GM12878 (cell line): Measurements from ENCODE around the gene RSPO3. TPM values are rescaled to one million over a fixed set of nuclear protein-coding genes. Genes with fewer than 3 reads are reported as not detected.

Source experiments
- ATAC-seq: fragments of 200-7000 bp; cut with Tn5 transposase; 3 replicates; pipeline ENCODE4 v1.9.1; 2020; ENCODE audit warnings: mild to moderate bottlenecking, moderate library complexity
- BruUV-seq: library from RNA; stranded (reverse); fragments of 400-500 nt; replicated peaks from 2 replicates; lab custom pipeline; 2021; lab: Mats Ljungman, UMichigan
- CTCF ChIA-PET: fragments of 300-600 bp; sonication (Branson Sonifier 250); formaldehyde crosslinking; extraction: SDS; loops from one replicate; lab custom pipeline; 2021; ENCODE audit warnings: inconsistent platforms; lab: Yijun Ruan, JAX
- POLR2A ChIA-PET: fragments of 350-600 bp; formaldehyde crosslinking; extraction: SDS; loops from one replicate; lab custom pipeline; 2021; ENCODE audit warnings: inconsistent platforms; lab: Charles Lee
- RAD21 ChIA-PET: fragments of 300-600 bp; sonication (Branson Sonifier 250); formaldehyde crosslinking; loops from one replicate; lab custom pipeline; 2023; ENCODE audit warnings: antibody characterized with exemption; ENCODE audit not compliant: unreplicated experiment; lab: Charles Lee
- SMC1A ChIA-PET: fragments of 300-600 bp; sonication (Branson Sonifier 250); formaldehyde crosslinking; loops from one replicate; lab custom pipeline; 2023; ENCODE audit not compliant: unreplicated experiment, uncharacterized antibody; lab: Charles Lee
- DNase-seq: peaks from one replicate; pipeline ENCODE4 v3.0.0-alpha.2; 2011; ENCODE audit warnings: low read depth, low spot score
- FAIRE-seq: peaks from 3 replicates; lab custom pipeline; 2011; peaks lifted over from hg19 to GRCh38; lab: Jason Lieb, UNC
- H2AFZ ChIP-seq: 2 replicates; pipeline ENCODE4 v1.6.0; 2011; ENCODE audit warnings: low read depth, low read length, control low read depth; ENCODE audit not compliant: control insufficient read depth
- H3K27ac ChIP-seq: 2 replicates; pipeline ENCODE4 v1.5.1; 2011; ENCODE audit warnings: control low read depth; ENCODE audit not compliant: control insufficient read depth, insufficient read depth
- H3K27me3 ChIP-seq, 2 experiments: replicated peaks in 1 of 2; 2 replicates each; pipeline versions ENCODE4 v1.6.0 to v1.6.1; 2011; ENCODE audit warnings: low read length in 1 of 2; ENCODE audit not compliant: control insufficient read depth in 2 of 2, insufficient read depth in 2 of 2
- H3K36me3 ChIP-seq, 2 experiments: 2 replicates each; pipeline ENCODE4 v1.5.1; 2011; ENCODE audit warnings: low read length in 1 of 2; ENCODE audit not compliant: control insufficient read depth in 2 of 2, insufficient read depth in 2 of 2
- H3K4me1 ChIP-seq: 2 replicates; pipeline ENCODE4 v1.6.1; 2011; ENCODE audit warnings: mild to moderate bottlenecking, low read length, moderate library complexity, mixed read lengths; ENCODE audit not compliant: control insufficient read depth, insufficient read depth
- H3K4me2 ChIP-seq: 2 replicates; pipeline ENCODE4 v1.6.0; 2011; ENCODE audit warnings: control low read depth; ENCODE audit not compliant: control insufficient read depth, insufficient read depth
- H3K4me3 ChIP-seq: fragments of 200-600 bp; sonication (generic); 2 replicates; pipeline ENCODE4 v1.5.1; 2016
- H3K79me2 ChIP-seq: 2 replicates; pipeline ENCODE4 v1.6.0; 2011; ENCODE audit warnings: low read length; ENCODE audit not compliant: control insufficient read depth, insufficient read depth
- H3K9ac ChIP-seq: 2 replicates; pipeline ENCODE4 v1.8.0; 2011; ENCODE audit warnings: low read length, control low read depth, mixed read lengths; ENCODE audit not compliant: control insufficient read depth, insufficient read depth
- H3K9me3 ChIP-seq: replicated peaks from 3 replicates; pipeline ENCODE4 v1.5.1; 2011; ENCODE audit warnings: mild to moderate bottlenecking, low read length; ENCODE audit not compliant: control insufficient read depth, insufficient read depth
- H4K20me1 ChIP-seq: 2 replicates; pipeline ENCODE4 v1.6.0; 2011; ENCODE audit not compliant: control insufficient read depth, insufficient read depth
- BCLAF1 ChIP-seq: fragments of 450-650 bp; IDR thresholded peaks from 2 replicates; pipeline ENCODE4 v1.6.1; 2017; ENCODE audit warnings: antibody characterized with exemption, mild to moderate bottlenecking, moderate library complexity
- E2F4 ChIP-seq: IDR thresholded peaks from 2 replicates; pipeline ENCODE4 v1.6.1; 2012; ENCODE audit warnings: low read depth, low read length, improper control_type of control experiment
- MLLT1 ChIP-seq: fragments of 450-650 bp; IDR thresholded peaks from 2 replicates; pipeline ENCODE4 v1.6.1; 2016; ENCODE audit warnings: mild to moderate bottlenecking
- PRDM15 ChIP-seq: fragments of 450-650 bp; formaldehyde crosslinking; IDR thresholded peaks from 2 replicates; pipeline ENCODE4 v1.4.0; 2020; ENCODE audit warnings: mild to moderate bottlenecking, moderate library complexity
- SUPT20H ChIP-seq: IDR thresholded peaks from 2 replicates; pipeline ENCODE4 v1.6.1; 2011; ENCODE audit warnings: low read depth, mild to moderate bottlenecking, low read length, moderate library complexity, borderline replicate concordance; ENCODE audit not compliant: control insufficient read depth
- USF2 ChIP-seq: IDR thresholded peaks from 2 replicates; pipeline ENCODE4 v1.6.1; 2011; ENCODE audit warnings: low read depth, low read length, improper control_type of control experiment, borderline replicate concordance
- ZBTB33 ChIP-seq: fragments of 450-650 bp; IDR thresholded peaks from 2 replicates; pipeline ENCODE4 v1.6.1; 2017; ENCODE audit warnings: mild to moderate bottlenecking
- WGBS: methylation state at CpG from one replicate; pipeline ENCODE4 v1.1.6; 2016; ENCODE audit warnings: low lambda C conversion rate; ENCODE audit not compliant: insufficient replicate concordance, insufficient coverage; ENCODE audit errors: missing lambda C conversion rate; 5-methylcytosine and 5-hydroxymethylcytosine counted together
- in situ Hi-C: fragments of 300-500 bp; cut with MboI; formaldehyde crosslinking; loops from 9 replicates; pipeline ENCODE4 v1.14.3; 2018; ENCODE audit warnings: mixed read lengths
- intact Hi-C: fragments of 100-400 bp; cut with micrococcal nuclease; formaldehyde crosslinking; loops from one replicate; pipeline ENCODE4 v1.14.2; 2022; ENCODE audit not compliant: unreplicated experiment
- polyA plus RNA-seq, 11 experiments: library from polyadenylated mRNA; depleted of rRNA in 4 of 11; unstranded in 6 of 11; stranded (reverse) in 5 of 11; fragments of >200 nt; fragmentation: Nextera tagmentation in 4 of 11; fragmentation: Illumina TruSeq in 1 of 11; extraction: Ambion mirVana in 4 of 11; extraction: Trizol in 1 of 11; gene quantifications; 1 replicate in 1 of 11; 2 replicates in 10 of 11; pipeline versions ENCODE4 v1.2.1 to v1.2.3, GENCODE V29; 2011 to 2016; ENCODE audit warnings: inconsistent platforms in 2 of 11, missing spikeins in 2 of 11, low read depth in 1 of 11
- total RNA-seq, 4 experiments: library from RNA; depleted of rRNA in 3 of 4; stranded (reverse); fragments of >200 nt in 3 of 4; fragmentation: Illumina TruSeq in 1 of 4; extraction: Trizol in 1 of 4; gene quantifications; 2 replicates each; pipeline versions ENCODE4 v1.2.1 to v1.2.3, GENCODE V29; 2013 to 2021

RSPO3 gene
- total and polyA plus RNA-seq, 10 of the 15 experiments (the other 5 are each of a cell fraction or from before 2014, with no cell fraction given): 0.16 TPM; not detected in 9

GRCh38 chr6:127185437-127185995 is 67.0 kb downstream of the RSPO3 start:
- Histone ChIP-seq H3K27me3 (no peaks in the 10 kb centered on the region), H4K20me1 (no peaks in the 10 kb centered on the region), H3K9me3 (no peaks in the 10 kb centered on the region), H3K36me3 (no peaks in the 10 kb centered on the region), H3K4me3 (no peak overlapping the region), H3K27ac (no peak overlapping the region), H3K9ac (no peak overlapping the region), H3K4me1 (no peaks in the 10 kb centered on the region), H2AFZ (no peak overlapping the region), H3K4me2 (no peak overlapping the region), H3K79me2 (no peaks in the 10 kb centered on the region)
- 31% methylated on average over 3 of the region's 3 CpGs for WGBS
- POLR2A ChIA-PET: no interaction called here
- SMC1A ChIA-PET: interaction anchor here (0.9 to 2.4 kb wide), 4 partner anchors 11 to 109 kb away, joined by 3 to 6 read pairs (median 5); partner anchors contain the start of gene RNF146
- in situ Hi-C loops: no loop called here
- intact Hi-C loops: no loop called here
- ATAC-seq: no peak
- TF ChIP-seq BCLAF1: no peak
- TF ChIP-seq ZBTB33: no peak
- no peak for TF ChIP-seq E2F4
- no peak for TF ChIP-seq USF2
- no peak for TF ChIP-seq MLLT1
- TF ChIP-seq PRDM15: no peak
- no peak for TF ChIP-seq SUPT20H
- FAIRE-seq: no peak
- RAD21 ChIA-PET: interaction anchor here (1.2 to 3.8 kb wide), 2 partner anchors 235 to 354 kb away, joined by 4 to 26 read pairs; no protein-coding TSS in a partner anchor
- CTCF ChIA-PET: interaction anchor here (0.6 to 7.1 kb wide), 9 partner anchors 9 to 354 kb away, joined by 3 to 58 read pairs (median 4); partner anchors contain the start of gene RNF146
- DNase-seq: no peak
- no TSS peak for BruUV-seq
